ENCODE data around the gene ETFB.

The ETFB gene

DNA sequence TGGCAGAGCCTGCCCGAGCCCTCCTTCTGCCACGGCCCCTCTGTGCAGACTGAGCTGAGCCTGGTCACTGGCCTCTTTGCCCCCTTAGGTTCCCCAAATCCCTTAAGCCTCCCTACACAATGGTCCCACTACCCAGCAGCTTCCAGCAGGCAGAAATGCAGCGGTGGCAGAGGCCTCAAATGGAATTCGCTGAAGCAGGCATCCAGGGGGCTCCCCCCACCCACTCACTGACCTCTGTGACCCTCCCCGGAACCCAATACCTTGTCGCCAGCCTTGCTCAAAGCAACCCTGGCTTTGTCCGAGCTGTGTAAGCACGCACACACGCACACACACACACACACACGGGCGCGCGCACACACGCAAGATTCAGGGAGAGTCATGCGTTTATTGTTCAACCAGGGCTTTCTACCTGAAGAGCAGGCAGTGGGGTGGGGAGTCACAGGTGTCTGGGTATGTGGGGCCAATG is 21.8 kb upstream of the ETFB start, which contains the start of gene LIM2:
Gene LIM2, minus strand, starts transcription at position 51 of the 466 bp plus-strand sequence. CDS start 531 bp downstream, outside the sequence.
- no peak within 1 kb of the TSS for H3K4me3 ChIP-seq (ENCODE audit: low read depth, low read length)

GRCh38 chr19:51386882-51387520 is 20.8 kb upstream of the ETFB start:
- no peak for TF ChIP-seq CTCF (IDR thresholded peaks at IDR 0.05; ENCODE audit: borderline replicate concordance, insufficient read depth, low read depth, low read length)
- H3K4me3 ChIP-seq (ENCODE audit: low read depth, low read length) = no peak overlapping the region

More for the DNA sequence above, 21.8 kb upstream of the ETFB start, which contains the start of gene LIM2:
- no peak for TF ChIP-seq CTCF (IDR thresholded peaks at IDR 0.05; ENCODE audit: borderline replicate concordance, insufficient read depth, low read depth, low read length)

- no peak overlapping the region for H3K4me3 ChIP-seq (ENCODE audit: low read depth, low read length)
- no peak for TF ChIP-seq CTCF (IDR thresholded peaks at IDR 0.05; ENCODE audit: borderline replicate concordance, insufficient read depth, low read depth, low read length)
Observed at GRCh38 chr19:51382004-51382403, 15.8 kb upstream of the ETFB start.

GRCh38 chr19:51380379-51380778 is 14.2 kb upstream of the ETFB start:
- TF ChIP-seq CTCF (IDR thresholded peaks at IDR 0.05; ENCODE audit: borderline replicate concordance, insufficient read depth, low read depth, low read length) = no peak
- H3K4me3 ChIP-seq (ENCODE audit: low read depth, low read length) = no peak overlapping the region

- TF ChIP-seq CTCF (IDR thresholded peaks at IDR 0.05; ENCODE audit: borderline replicate concordance, insufficient read depth, low read depth, low read length) = no peak
- H3K4me3 ChIP-seq (ENCODE audit: low read depth, low read length) = no peak overlapping the region
Observed at GRCh38 chr19:51377422-51377821, 11.2 kb upstream of the ETFB start.

GRCh38 chr19:51375504-51376221 is 9.5 kb upstream of the ETFB start:
- no peak overlapping the region for H3K4me3 ChIP-seq (ENCODE audit: low read depth, low read length)
- no peak for TF ChIP-seq CTCF (IDR thresholded peaks at IDR 0.05; ENCODE audit: borderline replicate concordance, insufficient read depth, low read depth, low read length)

Data from GM12875 (cell line).